Esophagus muscularis mucosa (tissue), 4 donors: ENCODE measurements around the gene METAP1D.

ENCODE experiments used
- CTCF ChIP-seq, 3 experiments: fragments of 200-600 bp in 2 of 3; fragments of 450-650 bp in 1 of 3; sonication (generic) in 2 of 3; IDR thresholded peaks; one replicate each; pipeline ENCODE4 v1.5.1; 2017 to 2019; ENCODE audit warnings: antibody characterized with exemption in 3 of 3, mild to moderate bottlenecking in 2 of 3, moderate library complexity in 1 of 3
- EP300 ChIP-seq: sonication (generic); formaldehyde crosslinking; IDR thresholded peaks from one replicate; pipeline ENCODE4 v1.6.1; 2017; ENCODE audit warnings: antibody characterized with exemption
- POLR2A ChIP-seq: fragments of 450-650 bp; IDR thresholded peaks from one replicate; pipeline ENCODE4 v1.6.1; 2017; ENCODE audit warnings: antibody characterized with exemption, moderate library complexity, mild to moderate bottlenecking, low read depth
- POLR2AphosphoS5 ChIP-seq, 2 donors: sonication (generic); formaldehyde crosslinking; IDR thresholded peaks; one replicate each; pipeline ENCODE4 v1.6.1; 2017; ENCODE audit warnings: antibody characterized with exemption in 2 of 2

- no peak for TF ChIP-seq POLR2AphosphoS5 (IDR thresholded peaks at IDR 0.05)
- no peak for TF ChIP-seq CTCF (IDR thresholded peaks at IDR 0.05)
- TF ChIP-seq POLR2A = no peak
- TF ChIP-seq EP300 = no peak
Observed at GRCh38 chr2:172093416-172094293, 93.9 kb downstream of the METAP1D start.
